Measurements from ENCODE around the gene DHCR7.

Gene DHCR7

DNA sequence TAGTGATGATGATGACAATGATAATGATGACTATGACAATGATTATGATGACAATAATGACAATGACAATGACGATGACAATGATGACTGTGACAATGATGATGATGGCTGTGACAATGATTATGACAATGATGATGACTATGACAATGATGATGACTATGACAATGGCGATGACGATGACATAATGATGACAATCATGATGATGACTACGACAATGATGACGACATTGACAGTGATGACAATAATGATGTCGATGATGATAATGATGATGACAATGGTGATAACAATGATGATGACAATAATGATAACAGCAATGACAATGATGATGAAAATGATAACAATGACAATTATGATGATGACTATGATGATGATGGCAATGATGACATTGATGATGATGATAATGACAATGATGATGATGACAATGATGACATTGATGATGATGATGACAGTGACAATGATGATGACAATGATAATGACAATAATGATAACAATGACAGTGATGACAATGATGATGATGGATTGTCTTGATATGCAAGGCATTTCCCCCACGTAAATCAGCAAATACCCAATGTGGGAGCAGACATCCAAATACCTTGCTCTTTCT is 37.7 kb downstream of the DHCR7 start:
- no peak for DNase-seq (ENCODE audit: low read depth)

DNA sequence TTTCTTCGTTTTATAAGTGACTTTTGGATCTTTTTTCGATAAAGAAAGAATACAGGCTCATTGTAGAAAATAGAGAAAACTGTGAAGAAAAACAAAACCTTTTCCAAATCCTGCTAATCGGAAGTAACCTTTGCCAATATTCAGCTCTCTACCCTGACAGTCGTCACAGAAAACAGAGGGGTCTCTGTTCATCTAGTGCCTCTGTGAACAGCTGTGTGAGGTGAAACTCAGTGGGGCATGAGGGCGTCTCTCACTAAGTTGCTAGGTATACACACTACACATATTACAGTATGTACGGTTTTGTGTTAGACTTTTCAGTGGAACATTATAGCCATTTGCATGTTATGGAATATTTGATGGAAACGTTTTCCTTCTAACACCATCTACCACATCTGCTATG is 39.4 kb downstream of the DHCR7 start:
- DNase-seq (ENCODE audit: low read depth): no peak

DNA sequence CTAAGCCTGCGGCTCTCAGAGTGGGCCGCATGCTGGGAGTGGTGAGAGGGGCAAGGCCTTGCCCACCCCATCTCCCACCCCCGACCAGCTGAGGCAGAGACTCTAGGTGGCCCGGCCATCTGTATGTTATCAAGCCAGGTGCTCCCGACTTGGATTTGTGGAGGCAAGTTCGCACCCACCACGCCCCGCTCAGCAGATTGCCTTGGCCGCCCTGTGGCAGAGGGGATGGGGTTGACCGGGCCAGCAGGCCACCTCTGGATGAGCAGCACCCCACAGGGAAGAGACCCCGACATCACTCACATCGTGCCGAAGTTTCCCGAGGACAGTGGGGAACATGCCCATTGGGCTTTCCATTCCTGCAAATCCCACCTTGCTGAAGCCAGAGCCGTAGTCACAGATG is 40.8 kb downstream of the DHCR7 start:
- no peak for DNase-seq (ENCODE audit: low read depth)

GRCh38 chr11:71406681-71407080 is 41.5 kb downstream of the DHCR7 start:
- no peak for DNase-seq (ENCODE audit: low read depth)

DNA sequence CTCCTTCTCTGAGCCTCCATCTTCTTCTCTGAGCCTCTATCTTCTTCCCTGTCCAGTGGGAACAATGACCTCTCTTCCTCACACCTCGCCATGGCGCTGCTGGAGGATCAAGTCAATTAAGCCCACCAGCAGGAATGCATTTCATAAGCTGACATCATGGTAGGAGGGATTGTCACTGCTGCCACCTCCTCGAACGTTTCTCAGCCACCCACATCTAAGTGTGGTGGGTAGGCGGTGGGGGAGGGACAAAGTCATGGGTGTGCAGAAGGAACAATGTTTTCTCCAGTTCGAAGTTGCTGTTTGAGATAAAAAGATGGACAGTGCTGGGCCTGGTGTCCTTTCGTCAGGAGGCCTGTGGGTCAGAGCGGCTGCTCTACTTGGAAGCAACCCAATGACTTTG is 44.0 kb downstream of the DHCR7 start:
- no peak for DNase-seq (ENCODE audit: low read depth)

- DNase-seq (ENCODE audit: low read depth): no peak
These were observed 45.3 kb downstream of the DHCR7 start for GRCh38 chr11:71402878-71403277.

DNA sequence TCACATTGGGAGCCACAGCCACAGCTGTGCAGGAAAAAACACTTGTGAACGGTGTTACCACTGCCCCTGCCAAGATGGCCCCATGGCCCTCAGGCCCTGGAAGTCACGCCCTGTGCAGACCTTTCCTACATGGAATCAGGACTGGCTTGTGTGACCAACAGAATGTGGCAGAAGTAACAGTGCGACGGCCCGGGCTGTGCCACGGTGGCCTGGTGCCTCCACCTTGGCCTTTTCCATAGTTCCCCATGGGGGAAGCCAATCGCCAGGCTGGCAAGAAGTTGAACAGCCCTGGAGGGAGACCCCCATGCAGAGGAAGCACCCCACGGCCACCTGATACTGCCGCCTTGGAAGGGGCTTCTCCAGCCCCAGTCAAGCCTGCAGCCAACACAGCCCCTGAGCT is 48.0 kb downstream of the DHCR7 start:
- DNase-seq (ENCODE audit: low read depth): no peak

DNA sequence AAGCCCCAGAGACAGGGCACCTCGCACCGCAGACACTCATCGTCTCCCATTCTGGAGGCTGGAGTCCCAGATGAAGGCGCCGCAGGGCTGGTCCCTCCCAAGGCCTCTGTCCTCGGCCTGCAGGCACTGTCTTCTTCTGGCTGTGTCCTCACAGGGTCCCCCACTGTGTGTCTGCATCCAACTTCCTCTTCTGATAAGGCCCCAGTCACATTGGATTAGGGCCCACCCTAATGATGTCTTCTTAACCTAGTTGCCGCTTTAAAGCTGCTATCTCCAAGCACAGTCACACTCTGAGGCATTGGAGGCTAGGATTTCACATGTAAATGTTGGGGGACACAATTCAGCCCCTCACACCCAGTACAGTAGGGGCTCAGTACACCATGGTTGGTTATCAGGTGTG is 48.9 kb downstream of the DHCR7 start:
- DNase-seq (ENCODE audit: low read depth): no peak

GRCh38 chr11:71397961-71398360 is 50.2 kb downstream of the DHCR7 start:
- DNase-seq (ENCODE audit: low read depth): no peak

GRCh38 chr11:71397331-71397860 is 50.8 kb downstream of the DHCR7 start:
- DNase-seq (ENCODE audit: low read depth): no peak

- DNase-seq (ENCODE audit: low read depth): no peak
These were observed 51.6 kb downstream of the DHCR7 start for GRCh38 chr11:71396548-71397123.

- no peak for DNase-seq (ENCODE audit: low read depth)
These were observed 52.4 kb downstream of the DHCR7 start for GRCh38 chr11:71395774-71396173.

- DNase-seq (ENCODE audit: low read depth): no peak
These were observed 53.0 kb downstream of the DHCR7 start for GRCh38 chr11:71395263-71395560.

DNA sequence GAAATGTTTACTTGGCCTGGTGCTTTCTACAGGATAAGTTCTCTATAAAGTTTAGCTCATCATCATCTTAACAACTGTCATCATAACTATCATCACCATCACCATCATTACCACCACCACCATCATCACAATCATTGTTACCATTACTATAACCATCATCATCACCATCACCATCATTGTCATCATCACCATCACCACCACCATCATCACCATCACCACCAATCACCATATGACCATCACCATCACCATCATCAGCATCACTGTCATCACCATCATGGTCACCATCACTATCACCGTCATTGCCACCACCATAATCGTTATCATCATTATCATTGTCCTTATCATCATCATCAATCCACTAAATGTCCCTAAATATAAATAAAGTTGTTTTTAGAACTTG is 54.9 kb downstream of the DHCR7 start:
- no peak for DNase-seq (ENCODE audit: low read depth)

- DNase-seq (ENCODE audit: low read depth): no peak
These were observed 56.4 kb downstream of the DHCR7 start for GRCh38 chr11:71391796-71392195.

- no peak for DNase-seq (ENCODE audit: low read depth)
These were observed 56.8 kb downstream of the DHCR7 start for GRCh38 chr11:71391352-71391751.

DNA sequence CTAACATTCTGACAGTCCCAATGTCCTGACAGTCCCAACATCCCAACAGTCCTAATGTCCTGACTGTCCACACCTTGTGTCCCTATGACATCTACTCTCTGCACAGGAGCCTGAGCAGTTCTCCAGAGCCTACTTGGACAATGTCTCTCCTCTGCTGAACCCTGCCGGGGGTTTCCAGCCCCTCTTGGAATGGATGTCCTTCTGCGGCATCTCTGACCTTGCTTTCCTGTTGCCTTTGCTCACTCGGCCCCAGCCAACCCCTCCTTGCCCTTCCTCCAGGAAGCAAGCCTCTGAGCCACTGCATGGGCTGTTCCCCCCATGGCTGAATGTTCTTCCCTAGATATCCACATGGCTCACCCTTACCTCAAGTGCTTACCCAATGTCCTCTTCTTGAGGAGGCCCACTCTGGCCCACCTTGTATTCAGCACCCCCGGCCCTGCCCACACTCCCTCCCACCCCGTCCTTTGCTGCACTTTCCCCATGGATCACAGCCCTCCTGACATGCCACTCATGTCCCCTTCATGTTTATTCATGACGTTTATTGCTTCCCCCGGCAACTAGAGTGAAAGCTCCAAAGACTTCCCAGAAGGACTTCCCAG is 59.5 kb downstream of the DHCR7 start:
- DNase-seq (ENCODE audit: low read depth): no peak

DNA sequence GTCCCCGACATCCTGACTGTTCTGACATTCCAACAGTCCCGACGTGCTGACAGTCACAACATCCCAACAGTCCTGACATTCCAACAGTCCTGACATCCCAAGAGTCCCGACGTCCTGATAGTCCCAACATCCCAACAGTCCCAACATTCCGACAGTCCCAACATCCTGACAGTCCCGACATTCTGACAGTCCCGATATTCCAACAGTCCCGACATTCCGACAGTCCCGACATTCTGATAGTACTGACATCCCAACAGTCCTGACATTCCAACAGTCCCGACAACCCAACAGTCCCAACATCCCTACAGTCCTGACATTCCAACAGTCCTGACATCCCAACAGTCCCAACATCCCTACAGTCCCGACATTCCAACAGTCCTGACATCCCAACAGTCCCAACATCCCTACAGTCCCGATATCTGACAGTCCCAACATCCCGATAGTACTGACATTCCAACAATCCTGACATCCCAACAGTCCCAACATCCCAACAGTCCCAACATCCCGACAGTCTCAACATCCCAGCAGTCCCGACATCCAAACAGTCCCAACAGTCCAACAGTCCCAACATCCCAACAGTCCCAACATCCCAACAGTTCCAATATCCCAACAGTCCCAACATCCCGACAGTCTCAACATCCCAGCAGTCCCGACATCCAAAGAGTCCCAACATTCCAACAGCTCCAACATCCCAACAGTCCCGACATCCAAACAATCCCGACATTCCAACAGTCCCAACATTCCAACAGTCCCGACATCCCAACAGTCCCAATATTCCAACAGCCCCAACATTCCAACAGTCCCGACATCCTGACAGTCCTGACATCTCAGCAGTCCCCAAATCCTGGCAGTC is 60.2 kb downstream of the DHCR7 start:
- no peak for DNase-seq (ENCODE audit: low read depth)

DNA sequence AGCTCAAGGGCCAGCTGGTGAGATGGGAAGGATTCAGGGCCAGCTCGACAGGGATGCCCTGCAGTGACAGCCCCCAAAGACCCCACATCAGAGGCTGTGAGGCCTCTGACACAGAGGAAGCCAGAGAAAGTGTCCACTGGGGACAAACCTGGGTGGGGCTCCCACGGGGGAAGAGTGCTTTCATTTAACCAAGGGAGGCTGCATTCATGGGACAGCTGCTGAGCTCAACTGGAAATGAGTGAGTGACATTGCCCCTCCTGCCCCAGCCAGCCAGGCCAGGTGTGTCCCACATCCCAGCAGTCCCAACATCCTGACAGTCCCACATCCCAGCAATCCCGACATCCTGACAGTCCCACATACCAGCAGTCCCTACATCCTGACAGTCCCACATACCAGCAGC is 61.0 kb downstream of the DHCR7 start:
- no peak for DNase-seq (ENCODE audit: low read depth)

- no peak for DNase-seq (ENCODE audit: low read depth)
These were observed 62.0 kb downstream of the DHCR7 start for GRCh38 chr11:71386202-71386601.

- DNase-seq (ENCODE audit: low read depth): no peak
These were observed 63.1 kb downstream of the DHCR7 start for GRCh38 chr11:71385091-71385490.

DNA sequence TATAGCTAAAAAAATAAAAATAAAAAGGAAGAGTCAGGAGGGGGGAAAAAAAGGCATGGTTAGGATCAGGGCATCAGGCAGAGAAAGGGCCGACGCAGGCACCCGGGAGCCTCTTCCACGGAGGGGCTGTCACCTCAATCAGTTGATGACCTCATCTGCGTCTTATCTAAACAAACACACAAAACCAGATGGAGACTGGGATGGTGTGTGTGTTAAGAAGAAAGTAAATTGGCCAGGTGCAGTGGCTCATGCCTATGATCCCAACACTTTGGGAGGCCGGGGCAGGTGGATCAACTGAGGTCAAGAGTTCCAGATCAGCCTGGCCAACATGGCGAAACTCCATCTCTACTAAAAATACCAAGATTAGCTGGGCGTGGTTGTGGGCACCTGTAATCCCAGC is 63.6 kb downstream of the DHCR7 start:
- no peak for DNase-seq (ENCODE audit: low read depth)
